Measurements from ENCODE around the gene MCRIP2.

DNA sequence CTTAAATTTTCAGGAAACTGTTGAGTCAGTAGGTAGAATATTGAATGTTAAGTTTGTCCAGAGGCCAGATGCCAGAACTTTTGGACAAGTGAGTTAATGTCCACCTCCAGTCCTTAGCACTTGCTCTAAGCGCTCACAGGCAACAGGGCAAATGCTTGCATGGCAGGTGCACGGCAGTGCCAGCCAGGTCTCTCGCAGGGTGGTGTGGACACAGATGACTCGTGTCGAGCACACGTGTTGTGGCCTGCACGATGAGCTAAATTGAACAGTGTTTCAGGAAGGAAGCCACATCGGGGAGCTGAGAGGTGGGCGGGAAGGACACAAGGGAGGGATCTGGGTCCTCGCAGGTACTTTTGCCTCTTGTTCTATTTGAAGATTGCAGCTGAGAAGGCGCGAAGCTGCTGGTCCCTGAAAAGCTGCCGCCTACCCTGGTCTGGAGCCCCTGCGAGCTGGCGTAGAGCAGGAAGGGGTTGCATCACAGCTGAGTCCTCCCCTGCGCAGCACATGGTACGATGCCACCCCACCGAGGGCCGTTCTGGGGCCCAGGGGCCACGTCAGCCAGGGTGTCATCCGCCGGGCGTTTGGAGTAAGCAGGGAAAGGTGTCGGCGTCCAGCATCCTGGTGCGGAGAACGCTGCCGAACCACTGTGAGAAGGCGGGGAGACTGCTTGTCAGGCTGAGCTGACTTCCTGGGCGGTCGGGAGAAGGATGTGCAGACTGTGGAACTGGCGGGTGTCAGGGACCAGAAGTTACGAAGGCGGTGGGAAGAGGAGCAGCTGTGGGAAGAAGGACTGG, 45.5 kb upstream of the MCRIP2 start:
- TF ChIP-seq, protein P1, sequence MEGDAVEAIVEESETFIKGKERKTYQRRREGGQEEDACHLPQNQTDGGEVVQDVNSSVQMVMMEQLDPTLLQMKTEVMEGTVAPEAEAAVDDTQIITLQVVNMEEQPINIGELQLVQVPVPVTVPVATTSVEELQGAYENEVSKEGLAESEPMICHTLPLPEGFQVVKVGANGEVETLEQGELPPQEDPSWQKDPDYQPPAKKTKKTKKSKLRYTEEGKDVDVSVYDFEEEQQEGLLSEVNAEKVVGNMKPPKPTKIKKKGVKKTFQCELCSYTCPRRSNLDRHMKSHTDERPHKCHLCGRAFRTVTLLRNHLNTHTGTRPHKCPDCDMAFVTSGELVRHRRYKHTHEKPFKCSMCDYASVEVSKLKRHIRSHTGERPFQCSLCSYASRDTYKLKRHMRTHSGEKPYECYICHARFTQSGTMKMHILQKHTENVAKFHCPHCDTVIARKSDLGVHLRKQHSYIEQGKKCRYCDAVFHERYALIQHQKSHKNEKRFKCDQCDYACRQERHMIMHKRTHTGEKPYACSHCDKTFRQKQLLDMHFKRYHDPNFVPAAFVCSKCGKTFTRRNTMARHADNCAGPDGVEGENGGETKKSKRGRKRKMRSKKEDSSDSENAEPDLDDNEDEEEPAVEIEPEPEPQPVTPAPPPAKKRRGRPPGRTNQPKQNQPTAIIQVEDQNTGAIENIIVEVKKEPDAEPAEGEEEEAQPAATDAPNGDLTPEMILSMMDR (IDR thresholded peaks at IDR 0.05) = no peak
- TF ChIP-seq POLR2A (IDR thresholded peaks at IDR 0.05) = no peak

All from right lobe of liver (tissue), 4 donors.